SK-N-SH (cell line): ENCODE data around the gene DCUN1D1. TPM values are rescaled to one million over a fixed set of nuclear protein-coding genes. Genes with fewer than 3 reads are reported as not detected.

Experiments used
- CTCF ChIA-PET: fragments of 300-600, 350-600 bp; formaldehyde crosslinking; extraction: SDS; loops from one replicate; lab custom pipeline; 2021; lab: Yijun Ruan, JAX
- POLR2A ChIA-PET: fragments of 350-600 bp; sonication (Branson Sonifier 250); formaldehyde crosslinking; extraction: SDS; loops from one replicate; lab custom pipeline; 2020; ENCODE audit warnings: antibody characterized with exemption, inconsistent platforms; lab: Yijun Ruan, JAX
- DNase-seq: peaks from one replicate; pipeline ENCODE4 v3.0.0; 2012
- H2AFZ ChIP-seq: fragments of 200-600 bp; sonication (generic); 2 replicates; pipeline ENCODE4 v1.8.1; 2016; ENCODE audit warnings: antibody characterized with exemption, mild to moderate bottlenecking, low read depth
- H3F3A ChIP-seq: fragments of 200-600 bp; sonication (generic); replicated peaks from 2 replicates; pipeline ENCODE3; 2016; ENCODE audit warnings: antibody characterized with exemption, mild to moderate bottlenecking; ENCODE audit not compliant: insufficient read depth
- H3K27ac ChIP-seq, 2 experiments: fragments of 200-500 bp in 1 of 2; fragments of 200-600 bp in 1 of 2; sonication (Bioruptor generic) in 1 of 2; sonication (generic), shearing (Covaris generic) in 1 of 2; 2 replicates each; pipeline versions ENCODE4 v1.5.1 to v1.6.1; 2014 to 2016; ENCODE audit warnings: low read depth in 2 of 2, inconsistent platforms in 1 of 2, low read length in 1 of 2, mild to moderate bottlenecking in 1 of 2, mixed read lengths in 1 of 2
- H3K27me3 ChIP-seq: fragments of 200-600 bp; sonication (generic), shearing (Covaris generic); 2 replicates; pipeline ENCODE4 v1.6.1; 2016; ENCODE audit warnings: mixed run types; ENCODE audit not compliant: insufficient read depth
- H3K36me3 ChIP-seq, 2 experiments: fragments of 200-500 bp in 1 of 2; fragments of 200-600 bp in 1 of 2; sonication (Bioruptor generic) in 1 of 2; sonication (generic) in 1 of 2; replicated peaks in 1 of 2; 2 replicates each; pipeline versions ENCODE3 to v1.5.1; 2014 to 2016; ENCODE audit warnings: low read length in 1 of 2, mild to moderate bottlenecking in 1 of 2; ENCODE audit not compliant: insufficient read depth in 2 of 2, control insufficient read depth in 1 of 2
- H3K4me1 ChIP-seq, 2 experiments: fragments of 200-500 bp in 1 of 2; fragments of 200-600 bp in 1 of 2; sonication (Bioruptor generic) in 1 of 2; sonication (generic), shearing (Covaris generic) in 1 of 2; 2 replicates each; pipeline versions ENCODE4 v1.5.1 to v1.6.1; 2014 to 2016; ENCODE audit warnings: low read depth in 1 of 2, low read length in 1 of 2, mixed run types in 1 of 2; ENCODE audit not compliant: insufficient read depth in 2 of 2, control insufficient read depth in 1 of 2
- H3K4me2 ChIP-seq: fragments of 200-600 bp; sonication (generic), shearing (Covaris generic); 2 replicates; pipeline ENCODE4 v1.6.1; 2017; ENCODE audit warnings: mixed run types
- H3K4me3 ChIP-seq, 2 experiments: fragments of 200-500 bp in 1 of 2; fragments of 200-600 bp in 1 of 2; sonication (Bioruptor generic) in 1 of 2; sonication (generic), shearing (Covaris generic) in 1 of 2; 2 replicates each; pipeline versions ENCODE4 v1.5.1 to v1.8.1; 2014 to 2016; ENCODE audit warnings: low read depth in 2 of 2, inconsistent platforms in 1 of 2, low read length in 1 of 2, mild to moderate bottlenecking in 1 of 2, mixed read lengths in 1 of 2, moderate library complexity in 1 of 2
- H3K79me2 ChIP-seq: fragments of 200-600 bp; sonication (generic); 2 replicates; pipeline ENCODE4 v1.8.1; 2017; ENCODE audit warnings: mild to moderate bottlenecking; ENCODE audit not compliant: insufficient read depth
- H3K9ac ChIP-seq: fragments of 200-600 bp; sonication (generic); 2 replicates; pipeline ENCODE4 v1.6.1; 2017; ENCODE audit warnings: mixed run types
- H3K9me2 ChIP-seq: fragments of 200-600 bp; sonication (generic); 2 replicates; pipeline ENCODE4 v1.6.1; 2017; ENCODE audit warnings: mixed run types
- H3K9me3 ChIP-seq: fragments of 200-600 bp; sonication (generic); 2 replicates; pipeline ENCODE4 v1.6.1; 2017; ENCODE audit warnings: mixed run types, mild to moderate bottlenecking, moderate library complexity
- H4K20me1 ChIP-seq: fragments of 200-600 bp; sonication (generic); 2 replicates; pipeline ENCODE4 v1.6.1; 2017; ENCODE audit warnings: mild to moderate bottlenecking, mixed run types; ENCODE audit not compliant: insufficient read depth
- CTCF ChIP-seq: fragments of 200-600 bp; sonication (generic); IDR thresholded peaks from 2 replicates; pipeline ENCODE4 v1.6.1; 2017; ENCODE audit warnings: antibody characterized with exemption, mild to moderate bottlenecking, moderate library complexity
- ELF1 ChIP-seq: IDR thresholded peaks from 2 replicates; pipeline ENCODE4 v1.4.0; 2012
- EP300 ChIP-seq, 2 experiments: IDR thresholded peaks; 2 replicates each; pipeline versions ENCODE4 v1.4.0 to v1.6.1; 2012; ENCODE audit warnings: borderline replicate concordance in 1 of 2, low read depth in 1 of 2, low read length in 1 of 2
- FOXM1 ChIP-seq: IDR thresholded peaks from 2 replicates; pipeline ENCODE4 v1.4.0; 2012; ENCODE audit warnings: low read depth, mild to moderate bottlenecking
- IRF3 ChIP-seq: fragments of 150-350 bp; IDR thresholded peaks from 2 replicates; pipeline ENCODE4 v1.6.1; 2016; ENCODE audit warnings: mild to moderate bottlenecking, low read depth, low read length
- JUND ChIP-seq: IDR thresholded peaks from 2 replicates; pipeline ENCODE4 v1.4.0; 2012
- RCOR1 ChIP-seq: fragments of 150-350 bp; IDR thresholded peaks from 2 replicates; pipeline ENCODE4 v1.6.1; 2017; ENCODE audit warnings: antibody characterized with exemption, low read length
- REST ChIP-seq: IDR thresholded peaks from 2 replicates; pipeline ENCODE4 v1.6.1; 2012; ENCODE audit warnings: mild to moderate bottlenecking, low read depth, low read length, moderate library complexity
- RXRA ChIP-seq: IDR thresholded peaks from 2 replicates; pipeline ENCODE4 v1.4.0; 2012; ENCODE audit warnings: low read depth, mild to moderate bottlenecking, borderline replicate concordance
- SIN3A ChIP-seq: IDR thresholded peaks from 2 replicates; pipeline ENCODE4 v1.6.1; 2012; ENCODE audit warnings: low read depth, mild to moderate bottlenecking, low read length, moderate library complexity, borderline replicate concordance
- TAF1 ChIP-seq: IDR thresholded peaks from 2 replicates; pipeline ENCODE4 v1.6.1; 2012; ENCODE audit warnings: low read depth, mild to moderate bottlenecking, low read length, moderate library complexity, borderline replicate concordance
- USF2 ChIP-seq: fragments of 150-350 bp; IDR thresholded peaks from 2 replicates; pipeline ENCODE4 v1.6.1; 2017; ENCODE audit warnings: antibody characterized with exemption, low read length, low read depth, borderline replicate concordance
- YY1 ChIP-seq: IDR thresholded peaks from 2 replicates; pipeline ENCODE4 v1.4.0; 2012; ENCODE audit warnings: low read depth, mild to moderate bottlenecking
- WGBS: methylation state at CpG from one replicate; pipeline ENCODE4 v1.1.6; 2017; ENCODE audit warnings: low lambda C conversion rate; 5-methylcytosine and 5-hydroxymethylcytosine counted together
- polyA plus RNA-seq, 3 experiments: library from polyadenylated mRNA; depleted of rRNA; stranded (reverse); fragments of >200 nt; gene quantifications; 2 replicates each; pipeline ENCODE4 v1.2.3, GENCODE V29; 2012

The DCUN1D1 gene
- polyA plus RNA-seq, 1 of the 3 experiments (the other 2 are of a cell fraction): 4.5 TPM

GRCh38 chr3:182979103-182979673 lies 1.1 kb downstream of the DCUN1D1 start (continued):
- TF ChIP-seq USF2: no peak
- TF ChIP-seq, all 33 proteins: peak for 0

- peaks cover 0 to 12% of the 10 kb centered on the region in 2 experiments; a peak in 3 of 4 replicates for H3K4me1 ChIP-seq
- H3K27ac ChIP-seq: no peak overlapping the region
- no peaks in the 10 kb centered on the region for H3K27me3 ChIP-seq
- H3F3A ChIP-seq: peaks cover 12% of the 10 kb centered on the region
- no peaks in the 10 kb centered on the region for H3K9me3 ChIP-seq
- H3K4me3 ChIP-seq: no peak overlapping the region
- TF ChIP-seq CTCF: no peak
- TF ChIP-seq RXRA: no peak
- TF ChIP-seq FOXM1: no peak
- no peak for TF ChIP-seq TAF1
- TF ChIP-seq IRF3: no peak
- TF ChIP-seq ELF1: no peak
- TF ChIP-seq RCOR1: no peak
- no peak for TF ChIP-seq JUND
- no peak for TF ChIP-seq YY1
- no peak for TF ChIP-seq EP300 (IDR thresholded peaks at IDR 0.05; ENCODE audit: borderline replicate concordance in 1 of 2, low read depth in 1 of 2, low read length in 1 of 2)
- TF ChIP-seq SIN3A: no peak
- no peak for TF ChIP-seq REST
- ChIA-PET POLR2A (interaction anchor here (0.6 kb wide), 1 partner anchor 333 kb away, joined by 3 read pairs; no protein-coding TSS in a partner anchor), CTCF (interaction anchor here (0.6 to 1.7 kb wide), 2 partner anchors 48 to 1251 kb away, joined by 3 read pairs; no protein-coding TSS in a partner anchor)
- H4K20me1 ChIP-seq: peaks cover 32% of the 10 kb centered on the region
- H2AFZ ChIP-seq: no peak overlapping the region
- peaks cover 64% of the 10 kb centered on the region for H3K79me2 ChIP-seq
- no peak overlapping the region for H3K9ac ChIP-seq
- no peak for DNase-seq
- peaks cover 0 to 1% of the 10 kb centered on the region in 2 experiments for H3K36me3 ChIP-seq
- H3K4me2 ChIP-seq: peak overlapping the region; percentile 84
- H3K9me2 ChIP-seq: no peaks in the 10 kb centered on the region
- 76% methylated on average over 4 of the region's 5 CpGs for WGBS
These were observed 2.0 kb downstream of the DCUN1D1 start for GRCh38 chr3:182978387-182978786.
